Small intestine (tissue), 7 donors: ENCODE data around the gene MCUB. TPM values are rescaled to one million over a fixed set of nuclear protein-coding genes. Genes with fewer than 3 reads are reported as not detected.
"Not testable (repeated sequence)": the region's sequence is repeated elsewhere in the genome, so short reads cannot be mapped to it uniquely, and the experiment has no call there.

Source experiments
- DNase-seq, 2 donors: peaks; one replicate each; pipeline versions ENCODE4 v3.0.0 to v3.0.0-alpha.2; 2013
- FAIRE-seq: peaks from 2 replicates; lab custom pipeline; 2012; peaks lifted over from hg19 to GRCh38; lab: Jason Lieb, UNC
- H3K27ac ChIP-seq, 3 donors: one replicate each; pipeline ENCODE4 v1.5.1; 2013; ENCODE audit warnings: low read length in 2 of 3, mild to moderate bottlenecking in 2 of 3, control low read depth in 1 of 3, inconsistent platforms in 1 of 3, low read depth in 1 of 3, moderate library complexity in 1 of 3
- H3K27me3 ChIP-seq, 3 donors: one replicate each; pipeline ENCODE4 v1.6.1; 2013; ENCODE audit warnings: low read length in 3 of 3, inconsistent platforms in 1 of 3; ENCODE audit not compliant: control insufficient read depth in 3 of 3, insufficient read depth in 3 of 3
- H3K36me3 ChIP-seq, 3 donors: one replicate each; pipeline ENCODE4 v1.6.1; 2013; ENCODE audit warnings: low read length in 3 of 3, inconsistent platforms in 1 of 3, low read depth in 1 of 3, mild to moderate bottlenecking in 1 of 3, moderate library complexity in 1 of 3; ENCODE audit not compliant: control insufficient read depth in 3 of 3, insufficient read depth in 2 of 3
- H3K4me1 ChIP-seq, 3 donors: one replicate each; pipeline ENCODE4 v1.6.1; 2013; ENCODE audit warnings: low read length in 2 of 3, inconsistent platforms in 1 of 3, low read depth in 1 of 3, mild to moderate bottlenecking in 1 of 3, moderate library complexity in 1 of 3; ENCODE audit not compliant: control insufficient read depth in 3 of 3, insufficient read depth in 2 of 3
- H3K4me3 ChIP-seq, 3 donors: one replicate each; pipeline ENCODE4 v1.5.1; 2013; ENCODE audit warnings: low read length in 3 of 3, control low read depth in 1 of 3, inconsistent platforms in 1 of 3, low read depth in 1 of 3, mild to moderate bottlenecking in 1 of 3, moderate library complexity in 1 of 3
- H3K9me3 ChIP-seq, 2 donors: one replicate each; pipeline ENCODE4 v1.6.1; 2013; ENCODE audit warnings: low read depth in 1 of 2, low read length in 1 of 2; ENCODE audit not compliant: control insufficient read depth in 2 of 2, insufficient read depth in 1 of 2
- WGBS, 3 donors: extraction: QIAGEN DNeasy Blood & Tissue Kit; methylation state at CpG; one replicate each; pipeline ENCODE4 v1.1.7; 2013; 5-methylcytosine and 5-hydroxymethylcytosine counted together
- polyA plus RNA-seq, 4 donors: library from polyadenylated mRNA; stranded (reverse) in 3 of 4; unstranded in 1 of 4; fragments of 200-250 nt in 3 of 4; fragments of 120-200 nt in 1 of 4; gene quantifications; one replicate each; pipeline versions ENCODE4 v1.2.1 to v1.2.3, GENCODE V29; 2013
- donor health status: healthy with polysubstance abuse.
- donor health status: control.
- donor health status: control.
- donor health status: Bipolar disorder and iron deficiency.
- donor health status: healthy.

The MCUB gene
- polyA plus RNA-seq, 4 donors, result 2.2 to 12.8 (median 3.8) TPM

DNA sequence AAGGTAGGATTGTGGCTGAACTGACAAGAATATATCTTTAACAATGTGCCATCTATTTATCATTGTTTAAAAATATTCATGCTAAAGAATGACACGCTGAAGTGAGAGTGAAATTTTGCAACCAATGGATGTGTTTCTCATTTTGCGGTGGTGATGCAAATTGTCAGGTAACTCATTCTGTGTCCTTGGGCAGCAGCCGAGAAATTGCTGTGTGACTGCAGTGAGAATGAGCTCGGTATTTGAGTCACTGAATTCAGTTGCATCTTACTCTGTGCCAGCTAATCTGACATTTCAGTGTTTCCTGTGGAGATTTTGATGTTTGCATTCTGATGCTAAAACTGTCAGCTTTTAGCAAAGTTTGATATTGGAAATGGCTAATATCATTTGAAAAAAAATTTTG lies 28.1 kb downstream of the MCUB start:
- no peaks in the 10 kb centered on the region for H3K36me3 ChIP-seq
- 66 to 80% (median 71%) methylated on average over 4 of the region's 4 CpGs for WGBS, 3 donors
- H3K9me3 ChIP-seq, result peaks cover 0 to 5% of the 10 kb centered on the region in 2 donors
- DNase-seq (no peak), FAIRE-seq (no peak)
- H3K27ac ChIP-seq, result no peak overlapping the region
- H3K27me3 ChIP-seq, result no peaks in the 10 kb centered on the region
- no peak overlapping the region for H3K4me3 ChIP-seq
- H3K4me1 ChIP-seq, result no peaks in the 10 kb centered on the region

DNA sequence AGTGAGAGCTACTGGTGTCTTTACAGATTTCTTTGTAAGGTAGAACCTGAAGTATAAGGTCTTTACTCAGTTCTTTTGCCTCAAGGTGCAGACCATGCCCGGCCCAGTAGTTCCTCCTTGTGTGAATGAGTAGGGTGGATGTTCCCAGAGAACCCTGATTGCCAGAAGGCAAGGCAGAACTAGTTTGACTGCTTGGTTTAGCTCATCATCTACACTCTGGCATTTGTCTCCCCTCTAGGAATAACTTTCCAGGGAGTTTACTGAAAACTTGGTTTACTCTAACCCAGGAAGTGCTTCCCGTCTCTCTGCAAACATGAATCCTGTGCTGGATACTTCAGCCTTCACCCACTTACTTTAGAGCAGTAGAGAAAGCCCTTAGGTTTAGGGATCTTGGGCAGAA lies 29.1 kb downstream of the MCUB start:
- DNase-seq, result no peak
- no peaks in the 10 kb centered on the region for H3K27me3 ChIP-seq
- FAIRE-seq, result no peak
- no peaks in the 10 kb centered on the region for H3K36me3 ChIP-seq
- H3K4me3 ChIP-seq, result no peak overlapping the region
- no peak overlapping the region for H3K27ac ChIP-seq
- WGBS, 3 donors, result 84 to 92% (median 90%) methylated on average over 2 of the region's 2 CpGs
- H3K9me3 ChIP-seq, result peaks cover 0 to 5% of the 10 kb centered on the region in 2 donors
- no peaks in the 10 kb centered on the region for H3K4me1 ChIP-seq

DNA sequence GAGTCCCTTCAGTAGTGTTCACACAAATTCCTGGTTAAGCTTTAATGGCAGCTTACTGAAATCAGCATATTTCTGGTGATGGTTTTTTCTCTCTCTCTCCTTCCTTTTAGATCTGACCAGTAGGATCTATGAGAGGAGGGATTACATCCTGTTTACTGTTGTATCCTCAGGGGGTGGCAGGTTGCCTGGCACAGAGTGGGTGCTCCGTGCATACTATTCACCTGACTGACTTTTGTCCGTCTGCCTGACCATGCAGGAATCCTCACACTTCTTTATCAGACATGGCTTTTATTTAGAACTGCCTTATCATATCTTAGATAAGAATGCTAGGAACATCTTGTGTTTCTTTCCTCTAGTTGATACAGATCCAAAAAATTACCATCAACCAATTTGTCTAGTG lies 29.6 kb downstream of the MCUB start:
- Histone ChIP-seq H3K27me3 (no peaks in the 10 kb centered on the region), H3K4me3 (no peak overlapping the region), H3K4me1 (no peaks in the 10 kb centered on the region), H3K36me3 (no peaks in the 10 kb centered on the region), H3K9me3 (peaks cover 0 to 5% of the 10 kb centered on the region in 2 donors), H3K27ac (no peak overlapping the region)
- FAIRE-seq, result no peak
- no peak for DNase-seq
- 57 to 71% (median 68%) methylated on average over 2 of the region's 2 CpGs for WGBS, 3 donors

DNA sequence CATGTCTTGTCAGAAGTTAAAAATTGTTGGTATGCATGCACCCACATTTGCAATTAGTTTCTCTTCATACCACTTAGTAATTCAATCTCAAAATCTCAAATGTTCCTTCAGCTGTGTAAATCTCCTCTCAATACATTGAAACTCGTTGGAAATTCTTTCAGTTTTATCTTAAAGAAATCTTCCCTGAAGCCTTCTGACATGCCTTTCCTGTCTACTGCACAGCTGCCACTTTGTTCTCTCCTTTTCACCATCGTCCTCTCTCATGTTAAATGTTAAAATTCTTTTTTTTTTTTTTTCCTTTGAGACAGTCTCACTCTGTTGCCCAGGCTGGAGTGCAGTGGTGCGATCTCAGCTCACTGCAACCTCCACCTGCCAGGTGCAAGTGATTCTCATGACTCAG lies 30.9 kb downstream of the MCUB start:
- Histone ChIP-seq H3K4me3 (no peak overlapping the region), H3K27me3 (no peaks in the 10 kb centered on the region), H3K27ac (no peak overlapping the region), H3K4me1 (no peaks in the 10 kb centered on the region), H3K36me3 (no peaks in the 10 kb centered on the region), H3K9me3 (peaks cover 0 to 5% of the 10 kb centered on the region in 2 donors)
- DNase-seq (no peak), FAIRE-seq (no peak)
- 64 to 75% (median 70%) methylated on average over 3 of the region's 3 CpGs for WGBS, 3 donors

DNA sequence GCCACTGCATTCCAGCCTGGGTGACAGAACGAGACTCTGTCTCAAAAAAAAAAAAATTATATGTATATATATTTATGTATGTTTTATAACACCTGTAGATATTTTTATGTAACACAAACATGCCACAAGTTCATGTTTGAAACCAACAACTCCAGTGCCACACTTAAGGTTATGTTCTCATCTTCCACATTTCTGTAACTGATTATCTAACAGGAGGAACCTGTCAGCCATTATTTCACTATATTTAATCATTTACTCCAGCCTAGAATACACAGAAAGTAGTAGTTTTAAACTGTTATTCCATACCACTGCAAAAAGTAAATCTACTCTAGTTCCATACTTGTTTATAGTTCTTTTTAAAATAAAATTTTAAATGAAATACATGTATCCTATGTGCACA lies 32.3 kb downstream of the MCUB start:
- H3K36me3 ChIP-seq, result no peaks in the 10 kb centered on the region
- DNase-seq (no peak), FAIRE-seq (no peak)
- H3K4me1 ChIP-seq, result no peaks in the 10 kb centered on the region
- H3K27ac ChIP-seq, result no peak overlapping the region
- H3K4me3 ChIP-seq, result no peak overlapping the region
- no peaks in the 10 kb centered on the region for H3K27me3 ChIP-seq
- 79 to 97% (median 94%) methylated on average over 1 of the region's 1 CpG for WGBS, 3 donors
- H3K9me3 ChIP-seq, result no peaks in the 10 kb centered on the region

DNA sequence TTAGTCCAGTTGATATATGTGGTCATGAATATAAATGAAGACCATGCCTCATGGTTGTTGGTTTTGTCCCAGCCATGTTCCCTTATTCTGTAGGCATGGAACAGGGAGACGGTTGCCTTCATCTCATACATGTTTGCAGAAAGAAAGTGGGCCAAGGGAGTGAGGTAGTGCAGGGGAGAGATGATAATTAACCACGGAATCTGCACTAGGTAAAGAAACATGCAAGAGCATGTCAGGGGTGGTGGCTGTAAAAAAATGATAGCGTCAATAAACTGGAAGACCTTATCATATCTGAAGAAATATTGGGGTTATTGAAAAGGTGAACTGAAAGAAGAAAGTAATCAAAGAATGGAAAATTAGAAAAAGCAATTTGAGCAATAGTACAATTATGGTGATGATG lies 35.1 kb downstream of the MCUB start:
- not testable (repeated sequence) for H3K9me3 ChIP-seq, H3K4me3 ChIP-seq, H3K27me3 ChIP-seq, H3K27ac ChIP-seq, H3K4me1 ChIP-seq, DNase-seq, H3K36me3 ChIP-seq
- 20 to 60% (median 44%) methylated on average over 3 of the region's 3 CpGs for WGBS, 3 donors
- peak; percentile 59 for FAIRE-seq

DNA sequence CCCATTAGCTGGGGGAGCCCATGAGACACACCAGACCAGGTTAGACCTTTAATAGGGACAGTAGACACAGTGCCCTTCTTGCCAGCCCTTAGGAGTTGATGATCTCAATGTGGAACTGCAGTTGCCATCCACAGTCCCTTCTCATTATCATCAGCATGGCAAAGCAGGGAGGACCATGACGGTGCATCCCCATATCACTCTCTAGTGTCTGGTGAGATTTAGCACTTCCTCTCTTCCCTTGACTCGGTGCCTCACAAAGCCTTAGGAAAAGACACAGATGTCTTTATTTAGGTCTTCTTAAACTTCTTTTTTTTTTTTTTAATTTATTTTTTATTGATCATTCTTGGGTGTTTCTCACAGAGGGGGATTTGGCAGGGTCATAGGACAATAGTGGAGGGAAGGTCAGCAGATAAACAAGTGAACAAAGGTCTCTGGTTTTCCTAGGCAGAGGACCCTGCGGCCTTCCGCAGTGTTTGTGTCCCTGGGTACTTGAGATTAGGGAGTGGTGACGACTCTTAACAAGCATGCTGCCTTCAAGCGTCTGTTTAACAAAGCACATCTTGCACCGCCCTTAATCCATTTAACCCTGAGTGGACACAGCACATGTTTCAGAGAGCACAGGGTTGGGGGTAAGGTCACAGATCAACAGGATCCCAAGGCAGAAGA lies 36.5 kb downstream of the MCUB start:
- FAIRE-seq, H3K27ac ChIP-seq, DNase-seq: not testable (repeated sequence)

DNA sequence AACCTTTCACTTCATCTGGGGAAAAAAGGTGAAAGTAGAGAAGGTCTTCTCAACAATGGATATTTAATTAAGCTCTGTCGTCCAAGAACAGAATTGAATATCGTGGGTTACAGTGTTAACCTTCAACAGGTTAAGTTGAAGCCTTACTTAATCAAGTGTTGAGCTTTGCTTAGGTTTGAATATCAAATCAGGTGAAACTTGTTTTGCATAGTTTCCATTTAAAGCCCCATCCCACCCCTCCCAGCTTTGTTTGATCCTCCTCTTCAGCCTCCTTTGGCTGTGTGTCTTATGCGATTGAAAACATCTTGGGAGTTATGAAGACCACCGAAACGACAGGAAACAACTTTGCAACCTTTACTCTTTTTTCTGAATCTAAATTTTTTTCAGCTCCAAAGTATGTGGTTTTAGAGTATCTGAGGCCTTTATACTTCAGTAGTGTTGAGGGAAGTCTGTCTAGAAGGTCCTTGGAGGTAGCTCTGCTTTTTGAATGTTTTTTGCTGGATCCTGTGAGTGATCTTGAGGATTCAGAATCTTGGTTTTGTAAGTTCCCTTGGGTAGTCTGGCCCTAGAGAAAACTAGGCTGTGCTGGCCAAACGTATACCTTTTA lies 39.1 kb downstream of the MCUB start:
- 87 to 91% (median 91%) methylated on average over 6 of the region's 6 CpGs for WGBS, 3 donors
- no peak overlapping the region for H3K4me3 ChIP-seq
- DNase-seq (no peak), FAIRE-seq (no peak)
- H3K9me3 ChIP-seq, result peaks cover 0 to 7% of the 10 kb centered on the region in 2 donors
- H3K27ac ChIP-seq, result no peak overlapping the region
- H3K36me3 ChIP-seq, result no peaks in the 10 kb centered on the region
- no peaks in the 10 kb centered on the region for H3K4me1 ChIP-seq
- no peaks in the 10 kb centered on the region for H3K27me3 ChIP-seq

More for the DNA sequence above, 36.5 kb downstream of the MCUB start:
- not testable (repeated sequence) for H3K4me1 ChIP-seq, H3K4me3 ChIP-seq, H3K36me3 ChIP-seq, H3K9me3 ChIP-seq, H3K27me3 ChIP-seq
- WGBS, 3 donors, result 59 to 91% (median 82%) methylated on average over 2 to 5 of the region's 7 CpGs
